RKO (cell line): Measurements from ENCODE around the gene IL36G.

Experiments
- DNase-seq: peaks from one replicate; pipeline ENCODE4 v3.0.0-alpha.2; 2016; ENCODE audit warnings: low spot score

The IL36G gene

GRCh38 chr2:113018509-113018908 lies 40.7 kb downstream of the IL36G start:
- no peak for DNase-seq

GRCh38 chr2:113021312-113021711 lies 43.5 kb downstream of the IL36G start:
- DNase-seq, result no peak

GRCh38 chr2:113024764-113025163 lies 47.0 kb downstream of the IL36G start:
- no peak for DNase-seq

GRCh38 chr2:113025737-113026136 lies 47.9 kb downstream of the IL36G start:
- no peak for DNase-seq

GRCh38 chr2:113027691-113028090 lies 49.9 kb downstream of the IL36G start:
- no peak for DNase-seq

- no peak for DNase-seq
These were observed 50.3 kb downstream of the IL36G start for GRCh38 chr2:113028112-113028511.

- no peak for DNase-seq
These were observed 54.9 kb downstream of the IL36G start for GRCh38 chr2:113032737-113033136.

GRCh38 chr2:113034016-113034415 lies 56.2 kb downstream of the IL36G start:
- DNase-seq, result no peak
